Gastrocnemius medialis (tissue), 4 donors: ENCODE data around the gene NFAM1. TPM values are rescaled to one million over a fixed set of nuclear protein-coding genes. Genes with fewer than 3 reads are reported as not detected.

ENCODE experiments used
- ATAC-seq, 2 donors: fragments of 150-250 bp; one replicate each; pipeline ENCODE4 v1.9.1; 2016
- DNase-seq, 2 donors: peaks; one replicate each; pipeline ENCODE4 v3.0.0-alpha.2; 2019
- H3K27ac ChIP-seq, 4 donors: fragments of 200-600 bp; sonication (generic); 1 replicate in 1 of 4; 2 replicates in 3 of 4; pipeline ENCODE4 v1.5.1; 2016 to 2018; ENCODE audit warnings: mild to moderate bottlenecking in 2 of 4, moderate library complexity in 1 of 4
- H3K27me3 ChIP-seq, 3 donors: fragments of 200-600 bp; sonication (generic) in 2 of 3; 1 replicate in 1 of 3; 2 replicates in 2 of 3; pipeline versions ENCODE4 v1.5.1 to v1.6.0; 2016 to 2019; ENCODE audit warnings: mild to moderate bottlenecking in 1 of 3, moderate library complexity in 1 of 3
- H3K36me3 ChIP-seq, 2 donors: fragments of 200-600 bp; sonication (generic) in 1 of 2; one replicate each; pipeline ENCODE4 v1.5.1; 2017 to 2018
- H3K4me1 ChIP-seq, 2 donors: fragments of 200-600 bp; sonication (generic) in 1 of 2; one replicate each; pipeline ENCODE4 v1.5.1; 2016 to 2017; ENCODE audit warnings: mild to moderate bottlenecking in 2 of 2
- H3K4me3 ChIP-seq, 4 donors: fragments of 200-600 bp; sonication (generic) in 3 of 4; 1 replicate in 1 of 4; 2 replicates in 3 of 4; pipeline ENCODE4 v1.5.1; 2016 to 2019; ENCODE audit warnings: mild to moderate bottlenecking in 2 of 4
- H3K9me3 ChIP-seq, 3 donors: fragments of 200-600 bp; sonication (generic) in 2 of 3; 1 replicate in 1 of 3; 2 replicates in 2 of 3; pipeline ENCODE4 v1.5.1; 2016 to 2019
- POLR2A ChIP-seq, 2 donors: fragments of 450-650 bp; IDR thresholded peaks; one replicate each; pipeline ENCODE4 v1.6.1; 2017; ENCODE audit warnings: antibody characterized with exemption in 2 of 2, mild to moderate bottlenecking in 2 of 2, moderate library complexity in 2 of 2
- in situ Hi-C, 4 donors: fragments of 200-750 bp; cut with MboI; loops; one replicate each; pipeline versions ENCODE4 v1.15.0 to v1.8.0; 2017; ENCODE audit warnings: low sequenced_read_pairs in 4 of 4
- intact Hi-C: fragments of 100-400 bp; cut with DNase I; formaldehyde crosslinking; loops from one replicate; pipeline ENCODE4 v1.15.1; 2023; ENCODE audit warnings: low total_unique reads
- total RNA-seq, 4 donors: library from RNA; depleted of rRNA; stranded (reverse); fragments of >200 nt; gene quantifications; one replicate each; pipeline versions ENCODE4 v1.1.0 to v1.2.3, GENCODE V29; 2016
- TF ChIP-seq, protein P1 (sequence below), 5 experiments: fragments of 450-650 bp in 3 of 5; fragments of 200-600 bp in 2 of 5; sonication (generic) in 2 of 5; IDR thresholded peaks in 4 of 5; conservative IDR thresholded peaks in 1 of 5; 1 replicate in 4 of 5; 2 replicates in 1 of 5; pipeline ENCODE4 v1.5.1; 2016 to 2019; ENCODE audit warnings: antibody characterized with exemption in 5 of 5, mild to moderate bottlenecking in 3 of 5, moderate library complexity in 3 of 5

Gene NFAM1
- total RNA-seq, 4 donors from 2014 or later = 0.20 to 0.59 (median 0.58) TPM; not detected in 1

DNA sequence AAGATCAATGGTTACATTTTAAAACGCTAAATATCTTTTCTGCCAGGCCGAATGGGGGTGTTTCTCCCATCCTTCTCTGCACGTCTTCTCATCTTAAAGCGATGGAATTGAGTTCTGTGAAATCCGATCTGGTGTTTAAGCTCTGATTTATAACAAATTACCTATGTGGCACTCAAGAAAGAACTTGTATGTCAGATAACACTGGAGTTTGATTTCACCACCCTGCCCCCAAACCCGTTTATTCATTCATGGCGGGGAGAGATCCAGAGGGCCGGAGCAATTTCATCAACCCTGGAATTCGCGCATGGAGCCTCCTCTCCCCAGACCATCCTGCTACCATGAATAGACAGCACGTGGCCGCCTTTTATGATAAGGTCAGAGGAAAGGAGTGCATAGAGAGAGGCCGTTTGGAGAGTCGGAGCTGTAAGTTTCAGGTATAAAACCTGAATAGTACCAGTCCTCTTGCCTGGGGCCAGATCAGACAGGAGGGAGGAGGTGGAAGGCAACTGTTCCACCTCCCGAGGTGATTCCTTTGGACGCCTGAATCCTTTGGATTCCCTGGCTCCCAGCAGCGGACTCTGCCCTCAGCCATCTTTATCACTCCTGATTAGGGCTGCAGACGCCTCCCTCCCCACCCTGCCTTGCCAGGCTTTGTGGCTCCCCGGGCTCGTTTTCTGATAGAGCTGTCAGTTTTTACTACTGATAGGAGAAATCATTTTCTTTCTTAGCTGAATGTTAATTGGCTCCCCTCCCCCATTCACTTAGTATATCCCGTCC is 27.3 kb upstream of the NFAM1 start:
- H3K27ac ChIP-seq = no peak overlapping the region
- DNase-seq = no peak
- H3K9me3 ChIP-seq = no peaks in the 10 kb centered on the region
- in situ Hi-C loops (no loop called here), intact Hi-C loops (no loop called here)
- H3K4me1 ChIP-seq = no peaks in the 10 kb centered on the region
- TF ChIP-seq, protein P1, sequence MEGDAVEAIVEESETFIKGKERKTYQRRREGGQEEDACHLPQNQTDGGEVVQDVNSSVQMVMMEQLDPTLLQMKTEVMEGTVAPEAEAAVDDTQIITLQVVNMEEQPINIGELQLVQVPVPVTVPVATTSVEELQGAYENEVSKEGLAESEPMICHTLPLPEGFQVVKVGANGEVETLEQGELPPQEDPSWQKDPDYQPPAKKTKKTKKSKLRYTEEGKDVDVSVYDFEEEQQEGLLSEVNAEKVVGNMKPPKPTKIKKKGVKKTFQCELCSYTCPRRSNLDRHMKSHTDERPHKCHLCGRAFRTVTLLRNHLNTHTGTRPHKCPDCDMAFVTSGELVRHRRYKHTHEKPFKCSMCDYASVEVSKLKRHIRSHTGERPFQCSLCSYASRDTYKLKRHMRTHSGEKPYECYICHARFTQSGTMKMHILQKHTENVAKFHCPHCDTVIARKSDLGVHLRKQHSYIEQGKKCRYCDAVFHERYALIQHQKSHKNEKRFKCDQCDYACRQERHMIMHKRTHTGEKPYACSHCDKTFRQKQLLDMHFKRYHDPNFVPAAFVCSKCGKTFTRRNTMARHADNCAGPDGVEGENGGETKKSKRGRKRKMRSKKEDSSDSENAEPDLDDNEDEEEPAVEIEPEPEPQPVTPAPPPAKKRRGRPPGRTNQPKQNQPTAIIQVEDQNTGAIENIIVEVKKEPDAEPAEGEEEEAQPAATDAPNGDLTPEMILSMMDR (IDR thresholded peaks at IDR 0.05 in 4 of 5, conservative IDR thresholded peaks at IDR 0.05 in 1 of 5) = no peak
- TF ChIP-seq POLR2A (IDR thresholded peaks at IDR 0.05) = no peak
- H3K4me3 ChIP-seq = no peak overlapping the region
- H3K36me3 ChIP-seq = no peaks in the 10 kb centered on the region
- H3K27me3 ChIP-seq = peaks cover 14 to 40% (median 31%) of the 10 kb centered on the region in 3 donors
- ATAC-seq = no peak

- no peak for ATAC-seq
Measured at GRCh38 chr22:42452916-42453315, 20.7 kb upstream of the NFAM1 start.

DNA sequence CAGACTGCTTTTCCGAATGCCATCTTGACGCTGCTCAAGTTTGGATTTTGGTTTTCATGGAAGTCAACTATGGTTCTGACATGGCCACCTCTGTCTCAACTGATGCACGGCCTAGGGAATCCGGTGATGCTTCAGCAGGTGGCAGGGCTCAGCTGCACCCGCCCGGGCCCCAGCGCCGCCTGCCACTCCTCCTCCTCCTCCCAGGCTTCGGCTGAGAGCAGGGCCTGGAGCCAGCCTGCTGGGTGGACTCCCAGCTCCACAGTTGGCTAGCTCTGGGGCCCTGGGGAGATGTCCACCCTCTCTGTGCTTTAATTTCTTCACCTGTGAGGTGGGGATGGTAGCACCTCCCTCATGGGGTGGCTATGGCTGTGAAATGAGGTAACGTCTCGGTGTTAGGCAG is 20.3 kb upstream of the NFAM1 start:
- Histone ChIP-seq H3K27ac (no peak overlapping the region), H3K4me1 (no peaks in the 10 kb centered on the region), H3K9me3 (no peaks in the 10 kb centered on the region), H3K27me3 (peaks cover 0 to 5% (median 0%) of the 10 kb centered on the region in 3 donors), H3K4me3 (no peak overlapping the region), H3K36me3 (no peaks in the 10 kb centered on the region)
- ATAC-seq = no peak
- TF ChIP-seq, protein P1 (IDR thresholded peaks at IDR 0.05 in 4 of 5, conservative IDR thresholded peaks at IDR 0.05 in 1 of 5) = no peak
- TF ChIP-seq POLR2A (IDR thresholded peaks at IDR 0.05) = no peak
- in situ Hi-C loops = no loop called here
- DNase-seq = no peak
- intact Hi-C loops = no loop called here

More at GRCh38 chr22:42452916-42453315, 20.7 kb upstream of the NFAM1 start:
- Histone ChIP-seq H3K4me3 (no peak overlapping the region), H3K27me3 (peaks cover 0 to 6% (median 4%) of the 10 kb centered on the region in 3 donors), H3K9me3 (no peaks in the 10 kb centered on the region), H3K4me1 (no peaks in the 10 kb centered on the region), H3K36me3 (no peaks in the 10 kb centered on the region), H3K27ac (no peak overlapping the region)
- DNase-seq = no peak
- in situ Hi-C loops = no loop called here
- TF ChIP-seq, protein P1 (IDR thresholded peaks at IDR 0.05 in 4 of 5, conservative IDR thresholded peaks at IDR 0.05 in 1 of 5) = no peak
- no peak for TF ChIP-seq POLR2A (IDR thresholded peaks at IDR 0.05)
- intact Hi-C loops = no loop called here

DNA sequence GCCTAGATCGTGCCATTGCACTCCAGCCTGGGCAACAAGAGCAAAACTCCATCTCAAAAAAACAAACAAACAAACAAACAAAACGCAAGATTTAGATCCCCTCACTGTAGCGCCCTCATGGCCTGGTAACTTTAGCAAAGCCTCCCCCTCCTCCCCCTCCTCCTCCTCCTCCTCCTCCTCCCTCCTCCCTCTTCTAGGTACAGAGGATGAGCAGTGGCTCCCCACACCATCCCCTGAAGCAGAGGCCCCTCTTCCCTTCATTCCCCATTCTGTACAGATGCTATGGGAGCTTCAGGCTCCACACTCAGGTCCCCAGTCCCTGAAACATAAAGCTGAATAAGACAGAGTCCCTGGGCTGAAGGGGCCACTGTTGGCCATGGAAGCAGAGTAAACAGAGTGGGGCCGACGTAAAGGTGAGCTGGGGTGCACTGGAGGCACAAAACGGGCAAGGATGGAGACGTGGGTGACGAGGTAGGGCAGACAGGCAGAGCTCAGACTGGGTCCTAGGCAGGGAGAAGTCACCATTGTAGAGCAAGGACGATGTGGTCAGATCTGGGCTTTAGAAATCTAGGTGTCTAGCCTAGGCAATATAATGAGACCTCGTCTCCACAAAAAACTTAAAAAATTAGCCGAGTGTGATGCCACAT is 19.4 kb upstream of the NFAM1 start:
- H3K4me1 ChIP-seq = no peaks in the 10 kb centered on the region
- ATAC-seq (no peak), DNase-seq (no peak)
- in situ Hi-C loops = no loop called here
- no peaks in the 10 kb centered on the region for H3K36me3 ChIP-seq
- H3K9me3 ChIP-seq = no peaks in the 10 kb centered on the region
- intact Hi-C loops = no loop called here
- H3K27me3 ChIP-seq = peaks cover 0 to 8% (median 0%) of the 10 kb centered on the region in 3 donors
- no peak for TF ChIP-seq POLR2A (IDR thresholded peaks at IDR 0.05)
- TF ChIP-seq, protein P1 (IDR thresholded peaks at IDR 0.05 in 4 of 5, conservative IDR thresholded peaks at IDR 0.05 in 1 of 5) = no peak
- H3K4me3 ChIP-seq = no peak overlapping the region
- no peak overlapping the region for H3K27ac ChIP-seq
